Body of pancreas (tissue), 4 donors: Measurements from ENCODE around the gene PPFIA1. TPM values are rescaled to one million over a fixed set of nuclear protein-coding genes. Genes with fewer than 3 reads are reported as not detected.

Source experiments
- ATAC-seq: fragments of 150-250 bp; one replicate; pipeline ENCODE4 v1.9.1; 2016
- DNase-seq, 4 donors: peaks; one replicate each; pipeline ENCODE4 v3.0.0-alpha.2; 2019
- H3K27ac ChIP-seq, 4 donors: fragments of 200-600 bp; sonication (generic); 1 replicate in 3 of 4; 2 replicates in 1 of 4; pipeline versions ENCODE4 v1.5.1 to v1.6.1; 2016 to 2019; ENCODE audit warnings: mild to moderate bottlenecking in 1 of 4, mixed read lengths in 1 of 4, moderate library complexity in 1 of 4
- H3K27me3 ChIP-seq, 2 donors: fragments of 200-600 bp; sonication (generic); one replicate each; pipeline ENCODE4 v1.6.0; 2016; ENCODE audit warnings: mild to moderate bottlenecking in 1 of 2
- H3K36me3 ChIP-seq, 2 donors: fragments of 200-600 bp; sonication (generic); replicated peaks in 1 of 2; 2 replicates each; pipeline ENCODE4 v1.5.1; 2016; ENCODE audit warnings: low read depth in 2 of 2; ENCODE audit not compliant: insufficient read depth in 1 of 2
- H3K4me1 ChIP-seq: fragments of 200-600 bp; sonication (generic); one replicate; pipeline ENCODE4 v1.6.0; 2016
- H3K4me3 ChIP-seq, 2 donors: fragments of 200-600 bp; sonication (generic); 1 replicate in 1 of 2; 2 replicates in 1 of 2; pipeline ENCODE4 v1.5.1; 2016 to 2019
- H3K9me3 ChIP-seq, 3 donors: fragments of 200-600 bp; sonication (generic); 1 replicate in 2 of 3; 2 replicates in 1 of 3; pipeline ENCODE4 v1.5.1; 2016
- POLR2A ChIP-seq, 3 donors: fragments of 450-650 bp; IDR thresholded peaks; one replicate each; pipeline ENCODE4 v1.6.1; 2016; ENCODE audit warnings: antibody characterized with exemption in 3 of 3, mild to moderate bottlenecking in 2 of 3
- WGBS, 2 donors: methylation state at CpG; one replicate each; pipeline ENCODE4 v1.1.5; 2017; 5-methylcytosine and 5-hydroxymethylcytosine counted together
- intact Hi-C: fragments of 100-400 bp; cut with DNase I; formaldehyde crosslinking; loops from one replicate; pipeline ENCODE4 v1.15.1; 2023
- total RNA-seq, 2 donors: library from RNA; depleted of rRNA; stranded (reverse); fragments of >200 nt; gene quantifications; one replicate each; pipeline ENCODE4 v1.1.0, GENCODE V29; 2016
- TF ChIP-seq, protein P1 (sequence below), 7 experiments: fragments of 450-650 bp in 4 of 7; fragments of 200-600 bp in 3 of 7; sonication (generic) in 3 of 7; IDR thresholded peaks; one replicate each; pipeline ENCODE4 v1.5.1; 2016 to 2019; ENCODE audit warnings: antibody characterized with exemption in 7 of 7

Gene PPFIA1
- total RNA-seq, 2 donors from 2014 or later = 22.1 to 29.3 TPM

DNA sequence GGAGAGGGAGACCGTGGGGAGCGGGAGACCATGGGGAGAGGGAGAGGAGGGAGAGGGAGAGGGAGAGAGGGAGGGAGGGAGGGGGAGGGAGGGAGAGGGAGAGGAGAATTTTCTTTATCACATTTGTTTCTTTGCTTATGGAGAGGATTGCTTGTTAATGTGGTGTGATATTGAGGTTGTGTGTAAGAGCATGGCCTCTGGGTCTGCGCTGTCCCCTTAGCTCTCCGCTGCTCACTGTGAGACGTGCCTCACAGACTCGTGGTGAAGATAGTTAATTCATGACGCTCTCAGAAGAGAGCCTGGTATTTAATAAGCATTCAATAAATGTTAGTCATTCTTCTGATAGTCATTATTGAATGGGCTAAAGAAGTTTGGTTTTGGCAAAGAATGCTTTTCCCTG lies 26.2 kb downstream of the PPFIA1 start:
- WGBS, 2 donors = 85 to 97% methylated on average over 7 of the region's 7 CpGs
- no peak for TF ChIP-seq POLR2A (IDR thresholded peaks at IDR 0.05)
- TF ChIP-seq, protein P1, sequence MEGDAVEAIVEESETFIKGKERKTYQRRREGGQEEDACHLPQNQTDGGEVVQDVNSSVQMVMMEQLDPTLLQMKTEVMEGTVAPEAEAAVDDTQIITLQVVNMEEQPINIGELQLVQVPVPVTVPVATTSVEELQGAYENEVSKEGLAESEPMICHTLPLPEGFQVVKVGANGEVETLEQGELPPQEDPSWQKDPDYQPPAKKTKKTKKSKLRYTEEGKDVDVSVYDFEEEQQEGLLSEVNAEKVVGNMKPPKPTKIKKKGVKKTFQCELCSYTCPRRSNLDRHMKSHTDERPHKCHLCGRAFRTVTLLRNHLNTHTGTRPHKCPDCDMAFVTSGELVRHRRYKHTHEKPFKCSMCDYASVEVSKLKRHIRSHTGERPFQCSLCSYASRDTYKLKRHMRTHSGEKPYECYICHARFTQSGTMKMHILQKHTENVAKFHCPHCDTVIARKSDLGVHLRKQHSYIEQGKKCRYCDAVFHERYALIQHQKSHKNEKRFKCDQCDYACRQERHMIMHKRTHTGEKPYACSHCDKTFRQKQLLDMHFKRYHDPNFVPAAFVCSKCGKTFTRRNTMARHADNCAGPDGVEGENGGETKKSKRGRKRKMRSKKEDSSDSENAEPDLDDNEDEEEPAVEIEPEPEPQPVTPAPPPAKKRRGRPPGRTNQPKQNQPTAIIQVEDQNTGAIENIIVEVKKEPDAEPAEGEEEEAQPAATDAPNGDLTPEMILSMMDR (IDR thresholded peaks at IDR 0.05) = no peak
- Histone ChIP-seq H3K4me1 (peaks cover 8% of the 10 kb centered on the region), H3K9me3 (no peaks in the 10 kb centered on the region), H3K36me3 (no peaks in the 10 kb centered on the region), H3K27me3 (no peaks in the 10 kb centered on the region), H3K27ac (no peak overlapping the region), H3K4me3 (no peak overlapping the region)
- no peak for DNase-seq
- intact Hi-C loops = no loop called here
- no peak for ATAC-seq

DNA sequence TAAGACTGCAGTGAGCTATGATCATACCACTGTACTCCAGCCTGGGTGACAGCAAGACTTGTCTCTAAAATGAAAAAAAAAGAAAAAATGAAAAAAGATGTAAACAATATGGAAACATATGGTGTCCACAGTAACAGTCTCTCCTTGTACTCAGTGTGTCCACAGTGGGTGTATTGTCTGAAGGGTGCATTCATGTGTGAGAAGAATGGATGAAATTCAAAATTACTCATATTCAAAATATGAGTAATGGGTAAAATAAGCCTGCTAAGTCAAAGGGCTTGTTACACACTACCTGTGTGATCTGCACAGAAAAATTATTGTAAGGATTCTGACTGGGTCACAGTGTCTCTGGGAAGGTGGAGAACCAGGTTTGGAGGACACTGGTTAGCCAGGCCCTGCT lies 26.9 kb downstream of the PPFIA1 start:
- Histone ChIP-seq H3K27ac (no peak overlapping the region), H3K36me3 (no peaks in the 10 kb centered on the region), H3K4me3 (no peak overlapping the region), H3K4me1 (peaks cover 8% of the 10 kb centered on the region), H3K9me3 (no peaks in the 10 kb centered on the region), H3K27me3 (no peaks in the 10 kb centered on the region)
- no peak for DNase-seq
- intact Hi-C loops = no loop called here
- ATAC-seq = no peak
- no peak for TF ChIP-seq POLR2A (IDR thresholded peaks at IDR 0.05)
- TF ChIP-seq, protein P1 (IDR thresholded peaks at IDR 0.05) = no peak

DNA sequence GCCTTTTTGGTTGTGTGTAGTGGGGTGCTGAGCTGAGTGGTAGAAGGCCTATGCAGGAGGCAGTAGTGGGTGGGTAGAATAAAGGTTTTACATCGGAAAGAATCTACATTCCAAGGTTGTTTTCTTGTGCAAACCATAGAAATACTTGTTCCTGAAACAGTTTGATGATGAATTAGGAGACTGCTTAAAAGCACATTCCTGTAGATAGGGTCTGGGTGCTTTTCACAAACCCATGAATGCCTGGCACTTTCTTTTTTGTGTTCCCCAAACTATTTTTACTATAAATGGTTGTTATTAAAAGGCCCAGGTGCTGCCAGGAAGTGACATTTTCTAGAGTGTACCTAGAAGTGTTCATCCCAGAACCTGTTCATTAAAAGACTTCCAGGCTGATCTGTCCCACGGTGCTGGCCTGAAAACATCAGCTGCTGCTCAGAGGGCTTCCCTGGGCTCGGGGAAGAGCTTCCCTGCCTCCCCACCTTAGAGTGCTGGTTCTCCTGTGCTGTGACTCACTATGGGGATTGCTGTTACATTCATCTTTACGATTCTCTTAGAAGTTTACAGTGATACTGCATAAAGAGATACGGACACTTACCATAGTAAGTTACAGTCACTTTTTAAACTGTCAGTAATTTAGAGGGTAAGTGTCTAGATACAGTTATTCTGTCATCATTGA lies 27.9 kb downstream of the PPFIA1 start:
- H3K36me3 ChIP-seq = no peaks in the 10 kb centered on the region

DNA sequence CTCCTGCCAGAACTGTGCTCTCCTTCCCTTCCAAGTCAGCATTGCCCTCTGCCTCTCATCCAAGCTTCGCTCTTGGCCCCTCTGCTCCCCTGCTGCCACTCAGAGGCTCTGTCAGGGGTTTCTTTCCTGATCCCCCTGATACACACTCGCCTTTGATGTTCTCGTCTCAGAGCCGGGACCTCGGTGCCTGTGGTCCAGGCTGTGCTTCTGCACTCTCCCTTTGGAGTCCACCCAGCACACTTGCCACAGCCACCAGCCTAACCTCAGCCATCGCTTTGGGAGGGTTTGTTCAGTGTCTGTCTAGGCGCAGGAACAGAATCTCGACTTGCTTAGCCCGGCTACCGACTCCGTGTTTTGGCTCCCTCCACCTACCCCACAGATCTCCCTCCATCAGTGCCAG lies 29.1 kb downstream of the PPFIA1 start:
- no peak for TF ChIP-seq POLR2A (IDR thresholded peaks at IDR 0.05)
- TF ChIP-seq, protein P1 (IDR thresholded peaks at IDR 0.05) = no peak
- no peaks in the 10 kb centered on the region for H3K9me3 ChIP-seq
- DNase-seq = no peak
- intact Hi-C loops = no loop called here
- peaks cover 8% of the 10 kb centered on the region for H3K4me1 ChIP-seq
- H3K4me3 ChIP-seq = no peak overlapping the region
- H3K27me3 ChIP-seq = no peaks in the 10 kb centered on the region
- ATAC-seq = no peak
- H3K36me3 ChIP-seq = no peaks in the 10 kb centered on the region
- H3K27ac ChIP-seq = no peak overlapping the region
- WGBS, 2 donors = 92 to 95% methylated on average over 11 of the region's 11 CpGs

More for the DNA sequence above, 27.9 kb downstream of the PPFIA1 start:
- ATAC-seq (no peak), DNase-seq (no peak)
- WGBS, 2 donors = 84 to 89% methylated on average over 5 of the region's 5 CpGs
- H3K4me3 ChIP-seq = no peak overlapping the region
- H3K4me1 ChIP-seq = peaks cover 8% of the 10 kb centered on the region
- intact Hi-C loops = no loop called here
- H3K27me3 ChIP-seq = no peaks in the 10 kb centered on the region
- no peaks in the 10 kb centered on the region for H3K9me3 ChIP-seq
- no peak overlapping the region for H3K27ac ChIP-seq
- TF ChIP-seq, protein P1 (IDR thresholded peaks at IDR 0.05) = no peak
- no peak for TF ChIP-seq POLR2A (IDR thresholded peaks at IDR 0.05)

DNA sequence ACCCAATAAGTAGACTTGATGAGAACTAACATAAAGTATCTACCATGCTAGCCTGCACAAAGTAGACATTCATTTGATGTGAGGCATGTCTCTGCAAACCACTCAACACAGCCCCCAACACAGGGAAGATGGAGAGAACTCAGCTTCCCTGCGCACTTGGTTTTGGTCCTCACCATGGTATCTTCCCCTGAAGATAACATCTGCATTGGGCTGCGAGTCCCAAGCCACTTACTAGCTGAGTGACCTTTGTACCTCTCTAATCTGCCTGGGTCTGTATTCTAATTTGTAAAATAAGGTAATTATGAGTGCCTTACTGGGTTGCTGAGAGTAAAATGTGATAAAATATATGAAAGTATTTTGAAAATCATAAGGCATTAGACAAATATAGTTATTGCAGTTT lies 30.7 kb downstream of the PPFIA1 start:
- H3K9me3 ChIP-seq = no peaks in the 10 kb centered on the region
- TF ChIP-seq POLR2A (IDR thresholded peaks at IDR 0.05) = no peak
- TF ChIP-seq, protein P1 (IDR thresholded peaks at IDR 0.05) = no peak
- no peaks in the 10 kb centered on the region for H3K36me3 ChIP-seq
- no peaks in the 10 kb centered on the region for H3K27me3 ChIP-seq
- 56 to 75% methylated on average over 2 of the region's 2 CpGs for WGBS, 2 donors
- ATAC-seq (no peak), DNase-seq (no peak)
- no peak overlapping the region for H3K4me3 ChIP-seq
- intact Hi-C loops = no loop called here
- H3K4me1 ChIP-seq = peaks cover 8% of the 10 kb centered on the region
- no peak overlapping the region for H3K27ac ChIP-seq
